Activated CD4-positive, alpha-beta T cell treated with anti-CD3 and anti-CD28 coated beads for 48 hours (primary cell): ENCODE results near the gene UBXN11.
"Not testable (repeated sequence)": the region's sequence is repeated elsewhere in the genome, so short reads cannot be mapped to it uniquely, and the experiment has no call there.

Experiments
- DNase-seq: peaks from one replicate; pipeline ENCODE4 v3.0.0-alpha.2; 2020

UBXN11 gene

GRCh38 chr1:26335774-26336476 lies 29.5 kb upstream of the UBXN11 start:
- DNase-seq: no peak

- DNase-seq: not testable (repeated sequence)
Measured at GRCh38 chr1:26333312-26333711, 26.9 kb upstream of the UBXN11 start.

GRCh38 chr1:26330276-26330675 lies 23.8 kb upstream of the UBXN11 start:
- no peak for DNase-seq

- DNase-seq: not testable (repeated sequence)
Measured at GRCh38 chr1:26329380-26329779, 22.9 kb upstream of the UBXN11 start.

- no peak for DNase-seq
Measured at GRCh38 chr1:26328597-26328996, 22.2 kb upstream of the UBXN11 start.

GRCh38 chr1:26327956-26328362 lies 21.5 kb upstream of the UBXN11 start:
- no peak for DNase-seq

GRCh38 chr1:26324550-26324949 lies 18.1 kb upstream of the UBXN11 start:
- DNase-seq: no peak

- DNase-seq: no peak
Measured at GRCh38 chr1:26323382-26323781, 16.9 kb upstream of the UBXN11 start.

- no peak for DNase-seq
Measured at GRCh38 chr1:26322042-26322331, 15.6 kb upstream of the UBXN11 start.

GRCh38 chr1:26321315-26322041 lies 15.0 kb upstream of the UBXN11 start:
- DNase-seq: peak; percentile 98

- DNase-seq: no peak
Measured at GRCh38 chr1:26320896-26321295, 14.5 kb upstream of the UBXN11 start.

- DNase-seq: peak; percentile 71
Measured at GRCh38 chr1:26318338-26319064, 12.1 kb upstream of the UBXN11 start.

- DNase-seq: peak; percentile 78
Measured at GRCh38 chr1:26317612-26318337, 11.3 kb upstream of the UBXN11 start, which contains the start of gene CD52. Gene CD52, plus strand, starts transcription at chr1:26317958. Its CDS starts 60 bp downstream, at chr1:26318018.

GRCh38 chr1:26317146-26317545 lies 10.7 kb upstream of the UBXN11 start:
- DNase-seq: no peak

GRCh38 chr1:26315874-26316850 lies 9.7 kb upstream of the UBXN11 start:
- DNase-seq: no peak

- DNase-seq: no peak
Measured at GRCh38 chr1:26314501-26314900, 8.1 kb upstream of the UBXN11 start.

GRCh38 chr1:26307966-26308899 lies 1.8 kb upstream of the UBXN11 start:
- peak; percentile 59 for DNase-seq

- peak; percentile 41 for DNase-seq
Measured at GRCh38 chr1:26307363-26307781, 936 bp upstream of the UBXN11 start.

GRCh38 chr1:26305667-26306289 lies 658 bp downstream of the UBXN11 start:
- no peak for DNase-seq

- no peak for DNase-seq
Measured at GRCh38 chr1:26302733-26303405, 3.6 kb downstream of the UBXN11 start.
